Breast epithelium (tissue), 3 donors: Measurements from ENCODE around the gene PRRC1.

Source experiments
- POLR2A ChIP-seq: fragments of 450-650 bp; IDR thresholded peaks from one replicate; pipeline ENCODE4 v1.6.1; 2016; ENCODE audit warnings: antibody characterized with exemption, mild to moderate bottlenecking, moderate library complexity
- POLR2AphosphoS5 ChIP-seq, 3 donors: sonication (generic); formaldehyde crosslinking; IDR thresholded peaks; one replicate each; pipeline ENCODE4 v1.6.1; 2017; ENCODE audit warnings: antibody characterized with exemption in 3 of 3
- TF ChIP-seq, protein P1 (sequence below), 3 donors: fragments of 450-650 bp; IDR thresholded peaks; one replicate each; pipeline ENCODE4 v1.5.1; 2016 to 2017; ENCODE audit warnings: antibody characterized with exemption in 3 of 3, mild to moderate bottlenecking in 3 of 3, moderate library complexity in 3 of 3

- TF ChIP-seq POLR2A (no peak), POLR2AphosphoS5 (IDR thresholded peaks at IDR 0.05) (no peak)
- TF ChIP-seq, protein P1, sequence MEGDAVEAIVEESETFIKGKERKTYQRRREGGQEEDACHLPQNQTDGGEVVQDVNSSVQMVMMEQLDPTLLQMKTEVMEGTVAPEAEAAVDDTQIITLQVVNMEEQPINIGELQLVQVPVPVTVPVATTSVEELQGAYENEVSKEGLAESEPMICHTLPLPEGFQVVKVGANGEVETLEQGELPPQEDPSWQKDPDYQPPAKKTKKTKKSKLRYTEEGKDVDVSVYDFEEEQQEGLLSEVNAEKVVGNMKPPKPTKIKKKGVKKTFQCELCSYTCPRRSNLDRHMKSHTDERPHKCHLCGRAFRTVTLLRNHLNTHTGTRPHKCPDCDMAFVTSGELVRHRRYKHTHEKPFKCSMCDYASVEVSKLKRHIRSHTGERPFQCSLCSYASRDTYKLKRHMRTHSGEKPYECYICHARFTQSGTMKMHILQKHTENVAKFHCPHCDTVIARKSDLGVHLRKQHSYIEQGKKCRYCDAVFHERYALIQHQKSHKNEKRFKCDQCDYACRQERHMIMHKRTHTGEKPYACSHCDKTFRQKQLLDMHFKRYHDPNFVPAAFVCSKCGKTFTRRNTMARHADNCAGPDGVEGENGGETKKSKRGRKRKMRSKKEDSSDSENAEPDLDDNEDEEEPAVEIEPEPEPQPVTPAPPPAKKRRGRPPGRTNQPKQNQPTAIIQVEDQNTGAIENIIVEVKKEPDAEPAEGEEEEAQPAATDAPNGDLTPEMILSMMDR (IDR thresholded peaks at IDR 0.05), result no peak
Observed at GRCh38 chr5:127563136-127563535, 45.7 kb downstream of the PRRC1 start.
